ENCODE data around the gene GRK6.
"Not testable (repeated sequence)": the region's sequence is repeated elsewhere in the genome, so short reads cannot be mapped to it uniquely, and the experiment has no call there.

- TF ChIP-seq, protein P1, sequence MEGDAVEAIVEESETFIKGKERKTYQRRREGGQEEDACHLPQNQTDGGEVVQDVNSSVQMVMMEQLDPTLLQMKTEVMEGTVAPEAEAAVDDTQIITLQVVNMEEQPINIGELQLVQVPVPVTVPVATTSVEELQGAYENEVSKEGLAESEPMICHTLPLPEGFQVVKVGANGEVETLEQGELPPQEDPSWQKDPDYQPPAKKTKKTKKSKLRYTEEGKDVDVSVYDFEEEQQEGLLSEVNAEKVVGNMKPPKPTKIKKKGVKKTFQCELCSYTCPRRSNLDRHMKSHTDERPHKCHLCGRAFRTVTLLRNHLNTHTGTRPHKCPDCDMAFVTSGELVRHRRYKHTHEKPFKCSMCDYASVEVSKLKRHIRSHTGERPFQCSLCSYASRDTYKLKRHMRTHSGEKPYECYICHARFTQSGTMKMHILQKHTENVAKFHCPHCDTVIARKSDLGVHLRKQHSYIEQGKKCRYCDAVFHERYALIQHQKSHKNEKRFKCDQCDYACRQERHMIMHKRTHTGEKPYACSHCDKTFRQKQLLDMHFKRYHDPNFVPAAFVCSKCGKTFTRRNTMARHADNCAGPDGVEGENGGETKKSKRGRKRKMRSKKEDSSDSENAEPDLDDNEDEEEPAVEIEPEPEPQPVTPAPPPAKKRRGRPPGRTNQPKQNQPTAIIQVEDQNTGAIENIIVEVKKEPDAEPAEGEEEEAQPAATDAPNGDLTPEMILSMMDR (IDR thresholded peaks at IDR 0.05): not testable (repeated sequence)
- TF ChIP-seq POLR2A (IDR thresholded peaks at IDR 0.05): not testable (repeated sequence)
Observed at GRCh38 chr5:177417081-177417480, 9.4 kb upstream of the GRK6 start.
